ENCODE measurements around the gene CCDC146.

The CCDC146 gene

GRCh38 chr7:77295549-77295948 lies 173.1 kb downstream of the CCDC146 start:
- no peak overlapping the region for H2BK120ac ChIP-seq (ENCODE audit: low read depth, low read length)
- no peak overlapping the region for H3K9ac ChIP-seq (ENCODE audit: low read length)
- H2BK12ac ChIP-seq (ENCODE audit: low read length in 2 of 2), result no peak overlapping the region
- H3K18ac ChIP-seq (ENCODE audit: low read depth in 1 of 2, low read length in 2 of 2), result no peak overlapping the region
- no peak overlapping the region for H2AFZ ChIP-seq (ENCODE audit: low read depth, low read length)
- H4K91ac ChIP-seq (ENCODE audit: low read length), result no peak overlapping the region
- H2AK5ac ChIP-seq (ENCODE audit: low read length, severe bottlenecking), result no peak overlapping the region
- no peak overlapping the region for H4K8ac ChIP-seq (ENCODE audit: low read length)
- H3K9me3 ChIP-seq (ENCODE audit: control insufficient read depth, low read length), result peaks cover 6% of the 10 kb centered on the region
- H3K27ac ChIP-seq (ENCODE audit: low read length, poor library complexity, severe bottlenecking), result no peak overlapping the region
- H3K79me1 ChIP-seq (replicated peaks; ENCODE audit: low read length, poor library complexity, severe bottlenecking), result no peaks in the 10 kb centered on the region
- H3K4ac ChIP-seq (ENCODE audit: low read depth in 1 of 2, low read length in 2 of 2), result no peak overlapping the region
- DNase-seq, result no peak
- H3K4me3 ChIP-seq (ENCODE audit: insufficient read depth in 1 of 2, low read depth in 1 of 2, low read length in 2 of 2), result no peak overlapping the region
- H3K14ac ChIP-seq (ENCODE audit: low read length in 2 of 2), result no peak overlapping the region
- H3K4me1 ChIP-seq (ENCODE audit: control insufficient read depth, insufficient read depth, low read depth, low read length), result no peaks in the 10 kb centered on the region
- H3K23ac ChIP-seq (ENCODE audit: low read length in 2 of 2), result no peak overlapping the region
- H2BK15ac ChIP-seq (ENCODE audit: low read depth, poor library complexity, severe bottlenecking), result no peak overlapping the region
- H3K36me3 ChIP-seq (ENCODE audit: control insufficient read depth in 1 of 2, insufficient read depth in 2 of 2, low read depth in 1 of 2, low read length in 2 of 2), result peaks cover 6 to 7% of the 10 kb centered on the region in 2 experiments
- no peak overlapping the region for H2BK5ac ChIP-seq (ENCODE audit: low read depth, low read length, poor library complexity, severe bottlenecking)
- H3K4me2 ChIP-seq (ENCODE audit: low read length, poor library complexity, severe bottlenecking), result no peak overlapping the region
- no peaks in the 10 kb centered on the region for H3K27me3 ChIP-seq (ENCODE audit: control insufficient read depth in 1 of 2, insufficient read depth in 1 of 2, low read length in 2 of 2)
- 100% methylated on average over 1 of the region's 2 CpGs for WGBS

GRCh38 chr7:77306231-77307067 lies 184.0 kb downstream of the CCDC146 start:
- WGBS, result 91% methylated on average over 15 of the region's 17 CpGs
- Histone ChIP-seq H3K9me3 (ENCODE audit: control insufficient read depth, low read length) (peaks cover 9% of the 10 kb centered on the region), H4K91ac (ENCODE audit: low read length) (peak overlapping the region; percentile 21), H4K8ac (ENCODE audit: low read length) (peak overlapping the region; percentile 42), H3K79me1 (replicated peaks; ENCODE audit: low read length, poor library complexity, severe bottlenecking) (no peaks in the 10 kb centered on the region), H2BK12ac (ENCODE audit: low read length in 2 of 2) (no peak overlapping the region), H3K23ac (ENCODE audit: low read length in 2 of 2) (no peak overlapping the region), H2BK120ac (ENCODE audit: low read depth, low read length) (no peak overlapping the region), H3K27ac (ENCODE audit: low read length, poor library complexity, severe bottlenecking) (no peak overlapping the region), H3K18ac (ENCODE audit: low read depth in 1 of 2, low read length in 2 of 2) (peak overlapping the region in 1 of 2 experiments; percentile 66), H3K14ac (ENCODE audit: low read length in 2 of 2) (no peak overlapping the region), H3K4me1 (ENCODE audit: control insufficient read depth, insufficient read depth, low read depth, low read length) (peaks cover 11% of the 10 kb centered on the region), H3K36me3 (ENCODE audit: control insufficient read depth in 1 of 2, insufficient read depth in 2 of 2, low read depth in 1 of 2, low read length in 2 of 2) (peaks cover 0 to 5% of the 10 kb centered on the region in 2 experiments), H3K27me3 (ENCODE audit: control insufficient read depth in 1 of 2, insufficient read depth in 1 of 2, low read length in 2 of 2) (no peaks in the 10 kb centered on the region), H2BK5ac (ENCODE audit: low read depth, low read length, poor library complexity, severe bottlenecking) (no peak overlapping the region), H3K9ac (ENCODE audit: low read length) (no peak overlapping the region), H3K4ac (ENCODE audit: low read depth in 1 of 2, low read length in 2 of 2) (no peak overlapping the region), H3K4me3 (ENCODE audit: insufficient read depth in 1 of 2, low read depth in 1 of 2, low read length in 2 of 2) (no peak overlapping the region), H2BK15ac (ENCODE audit: low read depth, poor library complexity, severe bottlenecking) (no peak overlapping the region), H3K4me2 (ENCODE audit: low read length, poor library complexity, severe bottlenecking) (no peak overlapping the region), H2AFZ (ENCODE audit: low read depth, low read length) (peak overlapping the region; percentile 51), H2AK5ac (ENCODE audit: low read length, severe bottlenecking) (no peak overlapping the region)
- no peak for DNase-seq

DNA sequence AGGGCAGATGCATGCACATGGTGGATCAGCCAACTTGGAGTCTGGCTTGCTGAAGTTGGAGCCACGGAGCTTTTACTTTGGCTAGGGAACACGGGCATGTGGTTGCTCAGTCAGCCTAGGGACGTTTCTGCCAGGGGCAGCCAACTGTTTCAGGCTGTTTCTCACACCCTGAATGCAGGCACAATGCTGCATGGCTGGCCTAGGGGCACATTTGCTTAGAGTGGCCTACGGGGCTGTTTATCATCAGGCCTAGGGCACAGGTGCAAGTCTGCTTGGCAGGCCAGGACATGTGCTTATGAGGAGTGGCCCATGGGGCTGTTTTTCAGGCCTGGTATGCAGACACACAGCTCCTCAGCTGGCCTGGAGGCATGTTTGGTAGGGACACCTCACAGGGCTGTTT lies 186.4 kb downstream of the CCDC146 start:
- no peak overlapping the region for H2BK12ac ChIP-seq (ENCODE audit: low read length in 2 of 2)
- H3K36me3 ChIP-seq (ENCODE audit: control insufficient read depth in 1 of 2, insufficient read depth in 2 of 2, low read depth in 1 of 2, low read length in 2 of 2), result peaks cover 0 to 8% of the 10 kb centered on the region in 2 experiments

GRCh38 chr7:77309714-77310220 lies 187.4 kb downstream of the CCDC146 start:
- H2AK5ac ChIP-seq (ENCODE audit: low read length, severe bottlenecking), result no peak overlapping the region
- no peaks in the 10 kb centered on the region for H3K27me3 ChIP-seq (ENCODE audit: control insufficient read depth in 1 of 2, insufficient read depth in 1 of 2, low read length in 2 of 2)
- no peak overlapping the region for H3K18ac ChIP-seq (ENCODE audit: low read depth in 1 of 2, low read length in 2 of 2)
- H3K9ac ChIP-seq (ENCODE audit: low read length), result no peak overlapping the region
- H3K14ac ChIP-seq (ENCODE audit: low read length in 2 of 2), result no peak overlapping the region
- H3K4ac ChIP-seq (ENCODE audit: low read depth in 1 of 2, low read length in 2 of 2), result no peak overlapping the region
- H4K8ac ChIP-seq (ENCODE audit: low read length), result no peak overlapping the region
- no peaks in the 10 kb centered on the region for H3K79me1 ChIP-seq (replicated peaks; ENCODE audit: low read length, poor library complexity, severe bottlenecking)
- no peak overlapping the region for H3K4me2 ChIP-seq (ENCODE audit: low read length, poor library complexity, severe bottlenecking)
- H2BK15ac ChIP-seq (ENCODE audit: low read depth, poor library complexity, severe bottlenecking), result no peak overlapping the region
- DNase-seq, result no peak
- no peak overlapping the region for H2BK120ac ChIP-seq (ENCODE audit: low read depth, low read length)
- no peak overlapping the region for H2BK12ac ChIP-seq (ENCODE audit: low read length in 2 of 2)
- H2BK5ac ChIP-seq (ENCODE audit: low read depth, low read length, poor library complexity, severe bottlenecking), result no peak overlapping the region
- no peak overlapping the region for H3K27ac ChIP-seq (ENCODE audit: low read length, poor library complexity, severe bottlenecking)
- no peak overlapping the region for H3K23ac ChIP-seq (ENCODE audit: low read length in 2 of 2)
- H3K36me3 ChIP-seq (ENCODE audit: control insufficient read depth in 1 of 2, insufficient read depth in 2 of 2, low read depth in 1 of 2, low read length in 2 of 2), result peaks cover 0 to 8% of the 10 kb centered on the region in 2 experiments
- WGBS, result 86% methylated on average over 1 of the region's 1 CpG
- H4K91ac ChIP-seq (ENCODE audit: low read length), result no peak overlapping the region
- H3K9me3 ChIP-seq (ENCODE audit: control insufficient read depth, low read length), result no peaks in the 10 kb centered on the region
- H3K4me1 ChIP-seq (ENCODE audit: control insufficient read depth, insufficient read depth, low read depth, low read length), result peaks cover 13% of the 10 kb centered on the region
- H3K4me3 ChIP-seq (ENCODE audit: insufficient read depth in 1 of 2, low read depth in 1 of 2, low read length in 2 of 2), result no peak overlapping the region
- no peak overlapping the region for H2AFZ ChIP-seq (ENCODE audit: low read depth, low read length)

More for the DNA sequence above, 186.4 kb downstream of the CCDC146 start:
- Histone ChIP-seq H3K9me3 (ENCODE audit: control insufficient read depth, low read length) (peaks cover 8% of the 10 kb centered on the region), H2AK5ac (ENCODE audit: low read length, severe bottlenecking) (no peak overlapping the region), H3K23ac (ENCODE audit: low read length in 2 of 2) (no peak overlapping the region), H3K14ac (ENCODE audit: low read length in 2 of 2) (no peak overlapping the region), H3K4me1 (ENCODE audit: control insufficient read depth, insufficient read depth, low read depth, low read length) (peaks cover 13% of the 10 kb centered on the region), H2BK5ac (ENCODE audit: low read depth, low read length, poor library complexity, severe bottlenecking) (no peak overlapping the region), H3K4me2 (ENCODE audit: low read length, poor library complexity, severe bottlenecking) (no peak overlapping the region), H3K4ac (ENCODE audit: low read depth in 1 of 2, low read length in 2 of 2) (no peak overlapping the region), H3K27ac (ENCODE audit: low read length, poor library complexity, severe bottlenecking) (no peak overlapping the region), H3K9ac (ENCODE audit: low read length) (no peak overlapping the region), H4K8ac (ENCODE audit: low read length) (no peak overlapping the region), H4K91ac (ENCODE audit: low read length) (no peak overlapping the region), H3K18ac (ENCODE audit: low read depth in 1 of 2, low read length in 2 of 2) (no peak overlapping the region), H3K27me3 (ENCODE audit: control insufficient read depth in 1 of 2, insufficient read depth in 1 of 2, low read length in 2 of 2) (no peaks in the 10 kb centered on the region), H3K79me1 (replicated peaks; ENCODE audit: low read length, poor library complexity, severe bottlenecking) (no peaks in the 10 kb centered on the region), H3K4me3 (ENCODE audit: insufficient read depth in 1 of 2, low read depth in 1 of 2, low read length in 2 of 2) (no peak overlapping the region), H2BK15ac (ENCODE audit: low read depth, poor library complexity, severe bottlenecking) (no peak overlapping the region), H2BK120ac (ENCODE audit: low read depth, low read length) (no peak overlapping the region), H2AFZ (ENCODE audit: low read depth, low read length) (no peak overlapping the region)
- 84% methylated on average over 4 of the region's 4 CpGs for WGBS
- DNase-seq, result no peak
